IgD-negative memory B cell (primary cell): Measurements from ENCODE around the gene TLE4. TPM values are rescaled to one million over a fixed set of nuclear protein-coding genes. Genes with fewer than 3 reads are reported as not detected.
A peak's percentile ranks its signal among the peaks of the same experiment; 100 is the strongest.
"Not testable (repeated sequence)": the region's sequence is repeated elsewhere in the genome, so short reads cannot be mapped to it uniquely, and the experiment has no call there.

Source experiments
- H3K27ac Mint-ChIP-seq, 3 donors: one replicate each; pipeline ENCODE4 v1.8.0; 2020 to 2022; ENCODE audit warnings: mild to moderate bottlenecking in 3 of 3, mixed read lengths in 3 of 3, moderate library complexity in 1 of 3
- H3K27me3 Mint-ChIP-seq: one replicate; pipeline ENCODE4 v1.8.0; 2021; ENCODE audit warnings: mixed read lengths
- H3K36me3 Mint-ChIP-seq: one replicate; pipeline ENCODE4 v1.8.0; 2020; ENCODE audit warnings: mild to moderate bottlenecking, mixed read lengths
- H3K4me1 Mint-ChIP-seq, 3 donors: one replicate each; pipeline ENCODE4 v1.8.0; 2020 to 2022; ENCODE audit warnings: mixed read lengths in 3 of 3, mild to moderate bottlenecking in 1 of 3
- H3K4me3 Mint-ChIP-seq, 4 donors: one replicate each; pipeline ENCODE4 v1.8.0; 2020 to 2022; ENCODE audit warnings: mild to moderate bottlenecking in 4 of 4, mixed read lengths in 4 of 4, moderate library complexity in 3 of 4
- H3K9me3 Mint-ChIP-seq, 3 donors: one replicate each; pipeline ENCODE4 v1.8.0; 2020 to 2021; ENCODE audit warnings: mixed read lengths in 3 of 3, mild to moderate bottlenecking in 1 of 3
- polyA plus RNA-seq: library from polyadenylated mRNA; unstranded; fragments of 300-500 nt; fragmentation: Illumina TruSeq; gene quantifications from one replicate; pipeline ENCODE4 v1.2.3, GENCODE V29; 2021

Gene TLE4
- polyA plus RNA-seq, 1 donor from 2014 or later, result 20.4 TPM

DNA sequence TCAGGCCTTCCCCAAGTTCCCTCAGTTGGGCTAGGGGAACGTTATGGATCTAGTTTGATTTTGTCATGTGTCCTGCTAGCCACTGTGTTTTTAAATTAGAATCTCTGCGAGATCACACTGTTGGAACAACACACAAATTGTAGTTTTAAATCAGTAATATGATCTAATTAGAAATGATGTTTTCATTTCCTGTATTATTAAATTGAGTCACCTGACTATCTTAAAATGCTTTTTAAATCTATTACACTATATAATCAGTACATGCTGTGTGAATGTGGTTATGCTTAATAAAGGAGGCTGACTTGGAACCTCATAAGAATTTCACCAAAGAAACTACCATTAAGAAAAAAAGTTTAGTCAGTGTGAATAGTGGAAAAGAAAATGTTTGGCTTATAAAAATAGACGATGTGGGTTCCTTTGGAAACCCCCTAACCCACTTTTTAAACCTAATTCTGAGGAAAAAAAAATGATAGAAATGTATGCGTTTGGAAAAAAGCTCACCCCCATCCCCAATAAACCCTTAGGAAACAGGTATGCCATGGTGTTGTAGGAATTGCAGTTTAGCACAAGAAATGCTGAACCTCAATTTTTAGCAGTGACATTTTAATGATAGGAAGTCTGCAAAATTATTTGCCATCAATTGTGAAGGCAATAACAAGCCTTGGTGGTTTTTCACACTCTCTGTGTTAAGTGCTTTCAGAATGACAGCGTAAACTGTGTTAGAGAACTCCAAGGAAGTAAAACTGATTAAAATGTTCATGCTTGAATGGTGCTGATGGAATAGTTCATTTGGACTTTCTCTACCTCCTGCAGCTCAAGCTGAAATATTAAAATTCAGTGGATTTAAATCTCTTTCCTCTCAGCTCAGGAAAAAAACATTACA, 59.0 kb downstream of the TLE4 start:
- H3K27ac Mint-ChIP-seq, result no peak overlapping the region
- peaks cover 21% of the 10 kb centered on the region for H3K36me3 Mint-ChIP-seq
- peak overlapping the region in 1 of 4 donors; percentile 29 for H3K4me3 Mint-ChIP-seq
- peaks cover 17 to 29% (median 23%) of the 10 kb centered on the region in 3 donors for H3K4me1 Mint-ChIP-seq
- no peaks in the 10 kb centered on the region for H3K9me3 Mint-ChIP-seq
- H3K27me3 Mint-ChIP-seq, result no peaks in the 10 kb centered on the region

GRCh38 chr9:79632060-79632459, 60.3 kb downstream of the TLE4 start:
- Mint-ChIP-seq H3K9me3 (no peaks in the 10 kb centered on the region), H3K4me3 (peak overlapping the region in 1 of 4 donors; percentile 2), H3K4me1 (peaks cover 20 to 33% (median 27%) of the 10 kb centered on the region in 3 donors), H3K27me3 (no peaks in the 10 kb centered on the region), H3K36me3 (peaks cover 24% of the 10 kb centered on the region), H3K27ac (no peak overlapping the region)

DNA sequence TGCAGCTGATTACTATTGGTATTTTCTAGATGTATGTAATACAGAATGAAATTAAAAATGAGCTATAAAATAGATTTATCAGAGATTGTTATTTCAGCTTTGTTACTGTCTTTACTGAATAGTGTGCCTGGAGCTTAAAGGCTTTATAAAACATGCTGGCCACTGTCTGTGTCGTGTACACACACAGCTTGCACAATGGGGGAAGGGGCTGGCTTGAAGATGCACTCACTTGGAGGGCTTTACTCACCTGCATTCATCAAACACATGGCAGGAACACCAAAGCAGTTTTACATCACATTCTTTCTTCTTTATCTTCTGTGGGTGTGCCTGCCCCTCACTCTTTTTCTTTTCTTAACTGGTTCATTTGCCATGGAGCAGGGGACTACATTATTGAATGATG, 60.9 kb downstream of the TLE4 start:
- Mint-ChIP-seq H3K4me3 (no peak overlapping the region), H3K27ac (no peak overlapping the region), H3K9me3 (no peaks in the 10 kb centered on the region), H3K4me1 (peaks cover 21 to 33% (median 30%) of the 10 kb centered on the region in 3 donors), H3K27me3 (no peaks in the 10 kb centered on the region), H3K36me3 (peaks cover 30% of the 10 kb centered on the region)

GRCh38 chr9:79633558-79633957, 61.8 kb downstream of the TLE4 start:
- H3K4me3 Mint-ChIP-seq, result no peak overlapping the region
- peaks cover 22 to 32% (median 29%) of the 10 kb centered on the region in 3 donors for H3K4me1 Mint-ChIP-seq
- peaks cover 29% of the 10 kb centered on the region for H3K36me3 Mint-ChIP-seq
- H3K27me3 Mint-ChIP-seq, result no peaks in the 10 kb centered on the region
- H3K9me3 Mint-ChIP-seq, result peaks cover 0 to 1% (median 0%) of the 10 kb centered on the region in 3 donors
- no peak overlapping the region for H3K27ac Mint-ChIP-seq

GRCh38 chr9:79637177-79637925, 65.6 kb downstream of the TLE4 start:
- H3K27ac Mint-ChIP-seq, result no peak overlapping the region
- H3K36me3 Mint-ChIP-seq, result peaks cover 34% of the 10 kb centered on the region
- H3K9me3 Mint-ChIP-seq, result peaks cover 0 to 6% (median 0%) of the 10 kb centered on the region in 3 donors
- H3K4me1 Mint-ChIP-seq, result peaks cover 5 to 17% (median 8%) of the 10 kb centered on the region in 3 donors
- peak overlapping the region in 1 of 4 donors; percentile 77 for H3K4me3 Mint-ChIP-seq
- H3K27me3 Mint-ChIP-seq, result no peaks in the 10 kb centered on the region

GRCh38 chr9:79638806-79639205, 67.0 kb downstream of the TLE4 start:
- no peaks in the 10 kb centered on the region for H3K27me3 Mint-ChIP-seq
- H3K4me3 Mint-ChIP-seq, result peak overlapping the region in 1 of 4 donors; percentile 7
- peaks cover 0 to 11% (median under 1%) of the 10 kb centered on the region in 3 donors for H3K9me3 Mint-ChIP-seq
- peaks cover 31% of the 10 kb centered on the region for H3K36me3 Mint-ChIP-seq
- H3K4me1 Mint-ChIP-seq, result peaks cover 5 to 13% (median 12%) of the 10 kb centered on the region in 3 donors
- H3K27ac Mint-ChIP-seq, result no peak overlapping the region

DNA sequence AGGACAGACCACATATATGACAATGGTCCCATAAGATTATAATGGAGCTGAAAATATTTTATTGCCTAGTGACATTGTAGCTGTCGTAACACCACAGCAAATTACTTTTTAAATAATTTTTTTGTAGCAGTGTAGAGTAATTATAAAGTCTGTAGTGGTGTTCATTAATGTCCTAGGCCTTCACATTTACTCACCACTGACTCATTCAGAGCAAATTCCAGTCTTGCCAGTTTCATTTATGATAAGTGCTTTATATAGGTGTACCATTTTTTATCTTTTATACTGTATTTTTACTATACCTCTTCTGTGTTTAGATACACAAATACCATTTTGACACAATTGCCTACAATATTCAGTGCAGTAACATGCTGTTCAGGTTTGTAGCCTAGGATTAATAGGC, 67.6 kb downstream of the TLE4 start:
- Mint-ChIP-seq H3K27ac (no peak overlapping the region), H3K36me3 (peaks cover 34% of the 10 kb centered on the region), H3K4me3 (no peak overlapping the region)

DNA sequence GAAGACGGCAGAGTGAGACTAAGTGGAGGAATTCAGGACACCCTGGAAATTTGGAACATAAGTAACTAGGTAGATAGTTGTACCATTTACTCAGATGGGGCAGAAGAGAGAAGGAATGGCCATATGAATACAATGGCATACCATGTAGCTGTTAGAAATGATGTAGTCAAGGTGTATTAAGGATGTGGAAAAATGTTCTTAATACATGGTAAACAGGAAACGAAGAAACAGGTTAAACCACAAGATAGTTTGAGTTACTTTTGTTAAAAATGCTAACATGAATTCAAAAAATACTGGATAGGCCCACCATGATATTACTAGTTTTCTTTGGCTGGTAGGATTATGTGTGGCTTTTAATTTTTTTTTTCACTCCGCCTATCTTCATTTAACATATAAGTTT, 68.3 kb downstream of the TLE4 start:
- H3K27me3 Mint-ChIP-seq, H3K27ac Mint-ChIP-seq: not testable (repeated sequence)
- Mint-ChIP-seq H3K4me3 (peak overlapping the region in 1 of 4 donors; percentile 65), H3K36me3 (peaks cover 32% of the 10 kb centered on the region), H3K9me3 (peaks cover 0 to 21% (median 3%) of the 10 kb centered on the region in 3 donors), H3K4me1 (peaks cover 5 to 12% (median 8%) of the 10 kb centered on the region in 3 donors)

More for the DNA sequence above, 67.6 kb downstream of the TLE4 start:
- Mint-ChIP-seq H3K27me3 (no peaks in the 10 kb centered on the region), H3K4me1 (peaks cover 5 to 13% (median 12%) of the 10 kb centered on the region in 3 donors), H3K9me3 (peaks cover 0 to 15% (median 1%) of the 10 kb centered on the region in 3 donors)

- Mint-ChIP-seq H3K4me3 (no peak overlapping the region), H3K36me3 (peaks cover 25% of the 10 kb centered on the region)
These were observed 69.3 kb downstream of the TLE4 start for GRCh38 chr9:79641070-79641469.

GRCh38 chr9:79642671-79643070, 70.9 kb downstream of the TLE4 start:
- Mint-ChIP-seq H3K27me3 (no peaks in the 10 kb centered on the region), H3K9me3 (peaks cover 0 to 21% (median 3%) of the 10 kb centered on the region in 3 donors), H3K36me3 (peaks cover 18% of the 10 kb centered on the region), H3K27ac (no peak overlapping the region), H3K4me3 (no peak overlapping the region), H3K4me1 (peaks cover 3 to 5% (median 3%) of the 10 kb centered on the region in 3 donors)

More at GRCh38 chr9:79641070-79641469, 69.3 kb downstream of the TLE4 start:
- H3K27ac Mint-ChIP-seq, result no peak overlapping the region
- no peaks in the 10 kb centered on the region for H3K27me3 Mint-ChIP-seq
- H3K4me1 Mint-ChIP-seq, result peaks cover 7 to 8% (median 7%) of the 10 kb centered on the region in 3 donors
- H3K9me3 Mint-ChIP-seq, result peaks cover 0 to 21% (median 3%) of the 10 kb centered on the region in 3 donors

- H3K9me3 Mint-ChIP-seq, result peaks cover 0 to 15% (median 3%) of the 10 kb centered on the region in 3 donors
- no peaks in the 10 kb centered on the region for H3K27me3 Mint-ChIP-seq
- H3K27ac Mint-ChIP-seq, result no peak overlapping the region
- peaks cover 8% of the 10 kb centered on the region for H3K36me3 Mint-ChIP-seq
- H3K4me3 Mint-ChIP-seq, result no peak overlapping the region
- H3K4me1 Mint-ChIP-seq, result peaks cover 0 to 5% (median 2%) of the 10 kb centered on the region in 3 donors
These were observed 72.3 kb downstream of the TLE4 start for GRCh38 chr9:79644048-79644447.

DNA sequence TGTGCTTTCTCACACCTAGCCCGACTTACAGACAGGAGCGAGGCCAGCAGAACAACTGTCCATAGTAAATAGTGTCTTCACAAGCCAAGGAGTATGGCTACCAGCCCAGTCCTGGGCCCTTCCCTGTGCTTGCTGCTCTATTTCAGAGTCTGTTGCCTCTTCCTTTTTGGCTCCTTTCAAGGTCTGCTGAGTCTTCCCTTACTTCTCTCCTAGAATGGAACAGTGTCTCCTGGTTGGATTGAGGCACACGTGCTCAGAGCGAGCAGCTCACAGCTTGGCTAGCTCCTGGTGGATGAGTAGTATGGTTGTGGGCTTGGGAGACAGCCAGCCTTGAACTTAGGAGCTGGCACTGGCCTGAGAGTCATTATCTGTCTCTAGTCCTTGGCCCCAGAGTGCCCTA, 72.8 kb downstream of the TLE4 start:
- H3K9me3 Mint-ChIP-seq, result peaks cover 0 to 15% (median 3%) of the 10 kb centered on the region in 3 donors
- no peaks in the 10 kb centered on the region for H3K27me3 Mint-ChIP-seq
- H3K27ac Mint-ChIP-seq, result no peak overlapping the region
- peaks cover 0 to 5% (median 2%) of the 10 kb centered on the region in 3 donors for H3K4me1 Mint-ChIP-seq
- no peak overlapping the region for H3K4me3 Mint-ChIP-seq
- peaks cover 8% of the 10 kb centered on the region for H3K36me3 Mint-ChIP-seq

DNA sequence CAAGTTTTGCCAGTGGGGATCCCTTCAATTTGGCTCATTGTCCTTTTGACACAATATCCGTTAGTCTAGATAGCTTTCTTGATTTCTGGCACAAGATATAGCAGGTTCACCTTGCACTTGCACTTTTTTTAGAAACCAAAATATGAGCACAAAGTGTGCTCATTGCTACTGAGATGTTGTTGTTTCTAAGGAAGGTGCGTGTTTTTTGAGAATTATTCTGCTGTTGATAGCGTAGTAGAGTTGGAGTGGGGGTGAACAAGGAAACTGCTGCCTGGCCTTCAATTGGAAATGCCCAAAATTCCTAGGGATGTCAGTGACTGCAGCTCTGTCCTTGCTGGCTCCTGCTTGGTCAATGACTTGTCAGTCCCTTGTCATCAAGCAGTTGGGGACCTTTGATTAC, 73.3 kb downstream of the TLE4 start:
- H3K4me3 Mint-ChIP-seq, result no peak overlapping the region
- H3K9me3 Mint-ChIP-seq, result peaks cover 0 to 15% (median 3%) of the 10 kb centered on the region in 3 donors
- H3K27me3 Mint-ChIP-seq, result no peaks in the 10 kb centered on the region
- H3K36me3 Mint-ChIP-seq, result peaks cover 8% of the 10 kb centered on the region
- peaks cover 0 to 5% (median 2%) of the 10 kb centered on the region in 3 donors for H3K4me1 Mint-ChIP-seq
- no peak overlapping the region for H3K27ac Mint-ChIP-seq

DNA sequence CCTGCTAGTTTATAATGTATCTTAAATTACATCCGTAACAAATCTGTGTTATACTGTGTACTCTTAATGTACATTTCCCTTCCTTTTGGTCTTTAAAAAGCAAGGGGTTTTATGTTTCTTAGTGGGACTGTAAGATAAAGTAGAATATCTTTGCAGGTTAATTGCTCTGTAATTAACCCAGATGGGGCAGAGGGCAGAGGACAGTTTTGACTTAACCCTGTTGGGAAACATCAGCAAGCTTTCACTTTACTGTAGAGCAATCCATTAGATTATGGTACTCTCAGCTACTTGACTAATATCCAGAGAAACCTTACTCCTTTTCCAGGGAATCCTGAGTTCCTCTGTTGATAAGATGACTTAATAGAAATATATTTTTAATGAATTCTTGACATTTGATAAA, 74.3 kb downstream of the TLE4 start:
- peaks cover 3 to 10% (median 4%) of the 10 kb centered on the region in 3 donors for H3K4me1 Mint-ChIP-seq
- H3K27me3 Mint-ChIP-seq, result no peaks in the 10 kb centered on the region
- H3K9me3 Mint-ChIP-seq, result peaks cover 0 to 15% (median 3%) of the 10 kb centered on the region in 3 donors
- no peak overlapping the region for H3K4me3 Mint-ChIP-seq
- H3K27ac Mint-ChIP-seq, result no peak overlapping the region
- H3K36me3 Mint-ChIP-seq, result peaks cover 9% of the 10 kb centered on the region

DNA sequence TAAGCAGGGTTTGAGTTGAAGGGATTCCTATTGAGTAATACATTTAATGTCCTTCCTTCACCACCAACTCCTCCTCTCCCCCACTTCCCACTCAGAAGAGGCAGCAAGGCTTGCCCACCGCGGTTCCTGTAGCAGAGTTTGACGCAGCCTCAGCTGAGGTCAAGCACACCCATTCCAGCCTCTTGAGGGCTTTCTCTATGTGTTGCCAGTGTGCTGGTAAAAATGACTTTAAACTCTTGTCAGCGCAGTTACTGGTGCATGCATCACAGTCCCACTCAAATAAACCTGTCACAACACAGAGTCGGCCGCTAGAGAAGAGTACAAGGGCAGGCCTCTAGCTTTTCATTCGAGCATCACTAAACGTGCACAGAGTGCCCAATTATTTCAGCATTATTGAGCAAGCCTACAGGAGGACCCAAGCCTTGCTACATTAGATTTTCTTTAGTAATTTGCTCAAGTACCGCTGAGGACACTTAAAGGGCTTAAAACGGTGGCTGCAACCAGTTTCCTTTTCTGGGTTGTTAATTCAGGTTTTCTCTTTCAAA, 79.6 kb downstream of the TLE4 start:
- H3K27ac Mint-ChIP-seq, result no peak overlapping the region
- H3K4me1 Mint-ChIP-seq, result peaks cover 4 to 5% (median 5%) of the 10 kb centered on the region in 3 donors
- no peaks in the 10 kb centered on the region for H3K27me3 Mint-ChIP-seq
- H3K9me3 Mint-ChIP-seq, result no peaks in the 10 kb centered on the region
- H3K4me3 Mint-ChIP-seq, result no peak overlapping the region
- peaks cover 11% of the 10 kb centered on the region for H3K36me3 Mint-ChIP-seq
